ENCODE data around the gene VSTM2L. TPM values are rescaled to one million over a fixed set of nuclear protein-coding genes. Genes with fewer than 3 reads are reported as not detected.
"Not testable (repeated sequence)": the region's sequence is repeated elsewhere in the genome, so short reads cannot be mapped to it uniquely, and the experiment has no call there.

The VSTM2L gene
- 1.7 TPM for polyA plus RNA-seq (ENCODE audit: insufficient read length)

- DNase-seq: no peak
These were observed at the start of gene VSTM2L for GRCh38 chr20:37902504-37903313. Gene VSTM2L, plus strand, starts transcription at chr20:37903127. Its CDS starts 224 bp downstream, at chr20:37903351.

- no peak for DNase-seq
These were observed 49.0 kb upstream of the VSTM2L start for GRCh38 chr20:37853823-37854375.

DNA sequence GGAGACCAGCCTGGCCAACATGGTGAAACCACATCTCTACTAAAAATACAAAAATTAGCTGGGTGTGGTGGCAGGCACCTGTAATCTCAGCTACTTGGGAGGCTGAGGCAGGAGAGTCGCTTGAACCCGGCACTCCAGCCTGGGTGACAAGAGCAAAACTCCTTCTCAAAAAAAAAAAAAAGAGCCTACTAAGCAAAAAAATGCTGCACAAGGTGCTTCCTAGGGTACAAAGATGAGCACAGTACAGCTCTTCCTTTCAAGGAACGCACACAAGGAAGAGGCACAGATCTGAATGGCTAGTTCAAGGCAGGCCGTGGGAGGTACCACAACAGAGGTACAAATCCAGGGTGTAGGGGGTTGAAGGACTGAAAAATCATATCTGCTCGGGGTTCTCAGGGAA lies 46.9 kb upstream of the VSTM2L start:
- not testable (repeated sequence) for DNase-seq

- no peak for DNase-seq
These were observed 45.8 kb upstream of the VSTM2L start for GRCh38 chr20:37856932-37857660.

GRCh38 chr20:37859406-37860171 lies 43.3 kb upstream of the VSTM2L start:
- DNase-seq: no peak

GRCh38 chr20:37863289-37863688 lies 39.6 kb upstream of the VSTM2L start:
- no peak for DNase-seq

GRCh38 chr20:37864298-37864697 lies 38.6 kb upstream of the VSTM2L start:
- no peak for DNase-seq

GRCh38 chr20:37866051-37866450 lies 36.9 kb upstream of the VSTM2L start:
- DNase-seq: no peak

DNA sequence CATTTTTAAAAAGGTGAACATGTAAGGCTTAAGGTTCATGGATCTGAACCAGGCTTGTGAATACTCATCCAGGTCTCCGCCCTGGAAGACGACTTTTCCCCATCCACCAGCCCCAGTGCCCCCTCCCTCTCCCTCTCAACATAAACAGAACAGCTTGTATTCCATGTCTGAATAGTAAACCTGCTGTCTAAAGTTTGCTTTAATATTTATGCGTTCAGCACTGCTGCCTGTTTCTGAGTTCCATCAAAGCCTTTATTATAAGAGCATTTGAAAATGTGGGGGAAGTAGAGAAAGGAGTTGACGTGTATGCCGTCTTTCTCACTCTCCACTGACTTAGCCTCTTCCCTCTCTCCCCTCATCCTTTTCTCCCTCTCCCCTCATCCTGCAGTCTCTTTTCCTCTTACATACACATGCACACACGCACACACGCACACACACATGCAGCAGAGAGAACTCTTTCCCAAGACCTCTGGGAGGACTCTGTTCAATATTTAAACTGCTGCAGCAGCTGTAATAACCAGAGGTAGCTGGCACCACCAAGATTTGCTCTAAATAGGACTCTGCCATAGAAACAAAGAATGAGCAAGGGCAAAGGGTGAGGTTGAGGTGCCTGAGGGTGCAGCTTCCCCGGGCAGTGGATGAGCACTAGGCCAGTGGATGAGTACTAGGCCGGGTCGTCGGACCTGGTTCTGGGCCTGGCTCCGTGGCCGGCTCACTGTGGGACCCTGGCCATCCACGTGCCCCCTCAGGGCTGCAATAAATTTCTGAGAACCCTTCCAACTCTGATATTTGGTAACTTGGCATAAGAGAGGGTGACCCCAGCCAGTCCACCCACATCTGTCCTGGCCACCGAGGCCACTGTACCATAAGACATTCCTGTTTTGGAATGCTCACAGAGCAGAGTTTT lies 35.4 kb upstream of the VSTM2L start:
- no peak for DNase-seq

DNA sequence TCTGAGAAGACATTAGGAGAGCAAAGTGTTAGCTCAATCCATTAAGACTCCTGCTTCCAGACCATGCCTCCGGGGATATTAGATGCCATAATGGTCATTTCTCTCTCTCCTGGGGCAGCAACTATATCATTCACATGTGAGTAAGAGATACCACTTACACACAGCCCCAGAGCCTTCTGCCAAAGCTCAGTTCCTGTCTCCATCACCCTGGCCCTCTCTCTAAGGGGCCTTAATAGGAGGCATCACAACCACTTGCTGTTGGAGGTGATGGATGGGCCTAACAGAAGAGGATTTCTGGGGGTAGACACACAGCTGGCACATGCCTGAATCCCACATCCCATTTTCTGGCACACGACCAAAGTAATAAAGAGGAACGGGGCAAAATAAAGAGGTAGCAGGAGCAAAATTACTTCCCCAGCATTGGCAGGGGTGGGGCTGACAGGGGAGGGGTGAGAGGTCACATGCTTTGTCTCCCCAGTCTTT lies 34.0 kb upstream of the VSTM2L start:
- no peak for DNase-seq

DNA sequence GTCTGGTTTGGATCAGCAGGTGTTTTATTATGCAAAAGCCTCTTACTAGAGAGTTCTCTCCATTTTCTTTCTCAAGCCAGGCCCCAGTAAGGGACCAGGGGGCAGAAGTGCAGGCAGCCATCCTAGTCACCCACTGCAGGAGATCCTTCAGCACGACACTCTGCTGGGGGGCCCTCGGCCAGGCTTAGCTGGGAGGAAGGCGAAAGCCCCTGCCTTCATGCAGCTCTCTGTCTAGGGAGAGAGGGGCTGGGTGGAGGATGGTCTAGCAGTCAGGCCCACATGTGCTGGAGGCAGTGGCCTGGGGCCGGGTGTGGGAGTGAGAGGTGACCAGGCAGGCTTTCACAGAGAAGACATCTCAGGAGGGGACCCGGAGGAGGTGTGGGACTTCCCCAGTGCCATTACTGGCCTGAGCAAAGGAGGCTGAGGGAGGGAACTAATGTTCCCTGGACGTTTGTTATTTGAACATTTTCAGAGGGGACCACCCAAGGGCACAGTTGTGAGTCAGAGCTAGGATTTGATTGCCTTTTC lies 33.5 kb upstream of the VSTM2L start:
- DNase-seq: no peak

- DNase-seq: no peak
These were observed 32.6 kb upstream of the VSTM2L start for GRCh38 chr20:37870294-37870693.

- no peak for DNase-seq
These were observed 31.2 kb upstream of the VSTM2L start for GRCh38 chr20:37871751-37872150.

GRCh38 chr20:37872161-37872560 lies 30.8 kb upstream of the VSTM2L start:
- DNase-seq: no peak

DNA sequence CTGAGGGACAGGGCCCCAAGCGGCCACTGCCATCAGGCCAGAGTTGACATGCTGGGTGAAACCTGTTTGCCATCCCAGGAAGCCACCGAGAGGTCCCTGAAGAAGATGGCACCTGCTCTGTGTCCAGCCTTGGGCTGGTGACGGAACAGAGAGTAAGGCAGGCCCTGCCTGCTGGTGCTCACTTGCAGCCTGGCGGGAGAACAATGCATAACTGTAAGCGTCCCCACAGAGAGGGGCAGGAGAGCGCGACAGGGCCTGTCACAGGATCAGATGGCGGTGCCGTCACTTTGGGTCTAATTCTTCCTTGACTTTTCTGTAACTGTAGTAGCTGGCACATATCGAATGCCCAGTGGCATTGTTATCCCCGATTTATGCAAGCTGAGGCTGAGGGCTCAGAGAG lies 29.0 kb upstream of the VSTM2L start:
- DNase-seq: no peak

GRCh38 chr20:37875460-37876175 lies 27.3 kb upstream of the VSTM2L start:
- no peak for DNase-seq

DNA sequence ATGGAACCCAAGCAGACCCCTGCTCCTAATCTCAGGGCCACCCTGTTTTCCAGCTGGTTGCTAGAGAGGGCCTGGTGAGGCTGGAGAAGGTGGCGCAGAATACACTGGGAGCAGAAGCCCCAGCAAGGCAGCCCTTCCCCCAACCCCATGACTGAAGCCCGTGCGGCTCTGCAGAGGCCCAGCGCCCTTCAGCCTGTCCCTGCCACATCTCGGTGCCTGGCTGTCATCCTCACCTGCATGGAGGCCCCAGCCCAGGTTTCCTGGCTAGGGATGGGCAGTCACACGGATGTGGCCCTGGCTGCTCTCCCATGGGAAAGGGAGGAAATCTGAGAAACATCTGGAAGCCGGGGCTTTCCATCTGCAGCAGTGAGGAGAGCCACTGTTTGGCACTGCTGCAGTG lies 26.1 kb upstream of the VSTM2L start:
- no peak for DNase-seq

GRCh38 chr20:37877832-37878772 lies 24.8 kb upstream of the VSTM2L start:
- no peak for DNase-seq

DNA sequence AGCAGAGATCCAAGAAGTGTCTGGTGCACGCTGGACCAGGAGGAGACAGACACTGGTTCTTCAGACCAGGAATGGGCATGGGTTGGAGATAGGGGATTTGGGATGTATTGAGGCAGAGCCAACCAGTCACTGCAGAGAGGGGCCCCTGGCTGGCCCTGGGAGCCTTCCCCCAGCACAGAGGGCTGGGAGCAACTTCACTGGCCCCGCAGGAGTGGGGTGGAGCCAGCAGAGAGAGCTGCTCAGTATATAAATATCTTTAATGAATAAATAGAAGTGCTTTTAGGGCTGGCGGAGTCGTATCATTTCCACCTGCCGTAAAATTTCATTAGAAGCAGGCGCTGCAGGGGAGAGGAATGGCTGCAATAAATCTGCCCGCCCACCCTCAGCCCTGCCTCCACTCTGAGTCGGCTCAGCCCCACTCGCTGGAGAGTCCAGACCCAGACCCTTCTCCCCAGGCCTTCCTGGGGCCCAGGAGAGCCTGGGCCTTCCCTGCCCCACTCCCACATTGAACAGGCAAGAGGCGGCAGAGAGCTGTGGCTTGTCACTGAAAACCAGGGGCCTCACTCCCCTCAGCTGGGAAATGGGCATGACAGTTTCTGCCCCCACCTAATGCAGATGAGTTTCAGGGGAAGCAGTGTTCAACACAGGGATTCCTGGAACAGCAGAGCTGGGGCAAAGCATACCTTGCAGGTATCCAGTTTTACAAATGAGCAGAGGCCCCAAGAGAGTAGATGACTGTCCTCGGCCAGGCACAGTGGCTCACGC lies 23.9 kb upstream of the VSTM2L start:
- DNase-seq: no peak

Data from hindlimb muscle (tissue), 1 donor.